Keratinocyte (primary cell): ENCODE measurements around the gene SLC25A36. TPM values are rescaled to one million over a fixed set of nuclear protein-coding genes. Genes with fewer than 3 reads are reported as not detected.

Experiments
- DNase-seq: peaks from one replicate; pipeline ENCODE4 v3.0.0-alpha.2; 2011; ENCODE audit warnings: low read depth, missing footprints, low spot score
- FAIRE-seq: peaks from 2 replicates; lab custom pipeline; 2011; peaks lifted over from hg19 to GRCh38; lab: Jason Lieb, UNC
- H2AFZ ChIP-seq: 2 replicates; pipeline ENCODE4 v1.6.0; 2012; ENCODE audit warnings: low read length, control low read depth, inconsistent platforms; ENCODE audit not compliant: control insufficient read depth
- H3K27ac ChIP-seq: 2 replicates; pipeline ENCODE4 v1.5.1; 2011; ENCODE audit warnings: low read length; ENCODE audit not compliant: control insufficient read depth, insufficient read depth
- H3K27me3 ChIP-seq: 3 replicates; pipeline ENCODE4 v1.6.0; 2011; ENCODE audit warnings: low read length; ENCODE audit not compliant: control insufficient read depth, insufficient read depth; ENCODE audit errors: extremely low read depth
- H3K36me3 ChIP-seq, 2 experiments: 2 replicates in 1 of 2; 3 replicates in 1 of 2; pipeline ENCODE4 v1.5.1; 2011; ENCODE audit warnings: low read length in 2 of 2, mild to moderate bottlenecking in 1 of 2; ENCODE audit not compliant: control insufficient read depth in 2 of 2, insufficient read depth in 2 of 2; ENCODE audit errors: extremely low read depth in 1 of 2
- H3K4me1 ChIP-seq: 3 replicates; pipeline ENCODE4 v1.5.1; 2011; ENCODE audit warnings: low read length; ENCODE audit not compliant: control insufficient read depth, insufficient read depth; ENCODE audit errors: extremely low read depth
- H3K4me2 ChIP-seq: 3 replicates; pipeline ENCODE4 v1.6.0; 2011; ENCODE audit warnings: low read depth, low read length; ENCODE audit not compliant: control insufficient read depth, insufficient read depth; ENCODE audit errors: extremely low read depth
- H3K4me3 ChIP-seq, 3 experiments: fragments of 200-600 bp in 1 of 3; sonication (generic) in 1 of 3; 2 replicates in 2 of 3; 3 replicates in 1 of 3; pipeline ENCODE4 v1.5.1; 2011 to 2016; ENCODE audit warnings: low read length in 3 of 3, mild to moderate bottlenecking in 3 of 3, control low read depth in 2 of 3, inconsistent platforms in 1 of 3, low read depth in 1 of 3, mixed read lengths in 1 of 3, mixed run types in 1 of 3, moderate library complexity in 1 of 3; ENCODE audit not compliant: control insufficient read depth in 2 of 3, insufficient read depth in 2 of 3; ENCODE audit errors: extremely low read depth in 1 of 3
- H3K79me2 ChIP-seq: 2 replicates; pipeline ENCODE4 v1.6.0; 2012; ENCODE audit warnings: low read length; ENCODE audit not compliant: control insufficient read depth, insufficient read depth
- H3K9ac ChIP-seq: 3 replicates; pipeline ENCODE4 v1.6.0; 2011; ENCODE audit warnings: low read length; ENCODE audit not compliant: control insufficient read depth, insufficient read depth; ENCODE audit errors: extremely low read depth
- H3K9me1 ChIP-seq: 3 replicates; pipeline ENCODE4 v1.6.0; 2011; ENCODE audit warnings: low read length; ENCODE audit not compliant: control insufficient read depth, insufficient read depth; ENCODE audit errors: extremely low read depth
- H3K9me3 ChIP-seq: 2 replicates; pipeline ENCODE4 v1.5.1; 2012; ENCODE audit warnings: low read depth, low read length; ENCODE audit not compliant: control insufficient read depth
- H4K20me1 ChIP-seq: 3 replicates; pipeline ENCODE4 v1.6.0; 2011; ENCODE audit warnings: low read length; ENCODE audit not compliant: control insufficient read depth, insufficient read depth; ENCODE audit errors: extremely low read depth
- CTCF ChIP-seq, 3 experiments: IDR thresholded peaks in 1 of 3; conservative IDR thresholded peaks in 1 of 3; optimal IDR thresholded peaks in 1 of 3; 2 replicates in 2 of 3; 3 replicates in 1 of 3; pipeline versions ENCODE3 to v1.5.1; 2011; ENCODE audit warnings: low read length in 3 of 3, mild to moderate bottlenecking in 3 of 3, moderate library complexity in 2 of 3, control low read depth in 1 of 3, inconsistent platforms in 1 of 3; ENCODE audit not compliant: insufficient read depth in 2 of 3; ENCODE audit errors: extremely low read depth in 1 of 3
- EZH2 ChIP-seq: IDR thresholded peaks from one replicate; pipeline ENCODE4 v1.6.1; 2012; ENCODE audit warnings: inconsistent platforms, mild to moderate bottlenecking, low read length, moderate library complexity
- dilution Hi-C: fragments of 300-500 bp; cut with MboI; formaldehyde crosslinking; loops from one replicate; pipeline ENCODE4 v1.7.0; 2020; ENCODE audit warnings: low sequenced_read_pairs; ENCODE audit not compliant: extremely low pct_ligation_motif_present
- polyA plus RNA-seq, 5 experiments: library from polyadenylated mRNA; depleted of rRNA in 3 of 5; stranded (reverse) in 3 of 5; stranded (forward) in 1 of 5; unstranded in 1 of 5; fragments of >200 nt; gene quantifications; 1 replicate in 1 of 5; 2 replicates in 3 of 5; 3 replicates in 1 of 5; pipeline versions ENCODE4 v1.2.1 to v1.2.3, GENCODE V29; 2011 to 2012; ENCODE audit warnings: missing spikeins in 2 of 5, low read depth in 1 of 5, low replicate concordance in 1 of 5

SLC25A36 gene
- polyA plus RNA-seq, 1 donor (not counting 4 experiments of a cell fraction or from before 2014, with no cell fraction given): 69.2 TPM

GRCh38 chr3:140972833-140973232 lies 31.2 kb downstream of the SLC25A36 start:
- no peak overlapping the region for H3K27ac ChIP-seq
- no peaks in the 10 kb centered on the region for H3K9me1 ChIP-seq
- peaks cover 3 to 4% of the 10 kb centered on the region in 2 experiments for H3K36me3 ChIP-seq
- no peaks in the 10 kb centered on the region for H3K79me2 ChIP-seq
- TF ChIP-seq EZH2 (no peak), CTCF (optimal IDR thresholded peaks at IDR 0.05 in 1 of 3, IDR thresholded peaks at IDR 0.05 in 1 of 3, conservative IDR thresholded peaks at IDR 0.05 in 1 of 3; ENCODE audit: extremely low read depth in 1 of 3, insufficient read depth in 2 of 3, low read length in 3 of 3) (peak in 1 of 3 experiments; percentile 40)
- no peak overlapping the region for H3K4me3 ChIP-seq
- dilution Hi-C loops: no loop called here
- H4K20me1 ChIP-seq: no peaks in the 10 kb centered on the region
- no peaks in the 10 kb centered on the region for H3K27me3 ChIP-seq
- DNase-seq (no peak), FAIRE-seq (no peak)
- no peak overlapping the region for H3K4me2 ChIP-seq
- no peaks in the 10 kb centered on the region for H3K9me3 ChIP-seq
- H2AFZ ChIP-seq: no peak overlapping the region
- no peak overlapping the region for H3K9ac ChIP-seq
- H3K4me1 ChIP-seq: no peaks in the 10 kb centered on the region

- dilution Hi-C loops: no loop called here
- no peak for FAIRE-seq
- peaks cover 3 to 4% of the 10 kb centered on the region in 2 experiments for H3K36me3 ChIP-seq
These were observed 33.3 kb downstream of the SLC25A36 start for GRCh38 chr3:140974900-140975299.

More at GRCh38 chr3:140974900-140975299, 33.3 kb downstream of the SLC25A36 start:
- Histone ChIP-seq H3K27me3 (no peaks in the 10 kb centered on the region), H4K20me1 (no peaks in the 10 kb centered on the region), H3K4me2 (no peak overlapping the region), H3K27ac (no peak overlapping the region), H3K9me1 (no peaks in the 10 kb centered on the region), H3K9me3 (no peaks in the 10 kb centered on the region), H2AFZ (no peak overlapping the region), H3K4me1 (no peaks in the 10 kb centered on the region), H3K4me3 (no peak overlapping the region), H3K79me2 (no peaks in the 10 kb centered on the region), H3K9ac (no peak overlapping the region)
- DNase-seq: no peak
- TF ChIP-seq CTCF (optimal IDR thresholded peaks at IDR 0.05 in 1 of 3, IDR thresholded peaks at IDR 0.05 in 1 of 3, conservative IDR thresholded peaks at IDR 0.05 in 1 of 3; ENCODE audit: extremely low read depth in 1 of 3, insufficient read depth in 2 of 3, low read length in 3 of 3): no peak
- TF ChIP-seq EZH2: no peak
